Dendritic cell treated with granulocyte-macrophage colony-stimulating factor and Interleukin-4, amounts not matched to agents 40 ng/mL and 50 ng/mL, for 4 days (primary cell): ENCODE results near the gene GNAI2.
A peak's percentile ranks its signal among the peaks of the same experiment; 100 is the strongest.
"Not testable (repeated sequence)": the region's sequence is repeated elsewhere in the genome, so short reads cannot be mapped to it uniquely, and the experiment has no call there.

ENCODE experiments used
- H3K27ac Mint-ChIP-seq: one replicate; pipeline ENCODE4 v1.8.0; 2022; ENCODE audit warnings: mild to moderate bottlenecking, mixed read lengths
- H3K27me3 Mint-ChIP-seq: one replicate; pipeline ENCODE4 v1.8.0; 2022; ENCODE audit warnings: mild to moderate bottlenecking, mixed read lengths
- H3K36me3 Mint-ChIP-seq: one replicate; pipeline ENCODE4 v1.8.0; 2022; ENCODE audit warnings: low read depth, mixed read lengths
- H3K4me1 Mint-ChIP-seq: one replicate; pipeline ENCODE4 v1.8.0; 2022; ENCODE audit warnings: low read depth, mixed read lengths
- H3K4me3 Mint-ChIP-seq: one replicate; pipeline ENCODE4 v1.8.0; 2022; ENCODE audit warnings: mild to moderate bottlenecking, moderate library complexity, mixed read lengths
- H3K9me3 Mint-ChIP-seq: one replicate; pipeline ENCODE4 v1.8.0; 2022; ENCODE audit warnings: mixed read lengths
- intact Hi-C: fragments of 100-400 bp; cut with micrococcal nuclease; formaldehyde crosslinking; loops from one replicate; pipeline ENCODE4 v1.15.0; 2022

GNAI2 gene

GRCh38 chr3:50238549-50239026, 2.6 kb downstream of the GNAI2 start:
- H3K4me1 Mint-ChIP-seq: peaks cover 71% of the 10 kb centered on the region
- H3K36me3 Mint-ChIP-seq: peaks cover 68% of the 10 kb centered on the region
- intact Hi-C loops: loop anchor here (5.0 kb wide), 1 partner anchor 99 kb away; no protein-coding TSS in a partner anchor
- H3K27me3 Mint-ChIP-seq: no peaks in the 10 kb centered on the region
- no peaks in the 10 kb centered on the region for H3K9me3 Mint-ChIP-seq
- peak overlapping the region; percentile 97 for H3K27ac Mint-ChIP-seq
- H3K4me3 Mint-ChIP-seq: peak overlapping the region; percentile 99

DNA sequence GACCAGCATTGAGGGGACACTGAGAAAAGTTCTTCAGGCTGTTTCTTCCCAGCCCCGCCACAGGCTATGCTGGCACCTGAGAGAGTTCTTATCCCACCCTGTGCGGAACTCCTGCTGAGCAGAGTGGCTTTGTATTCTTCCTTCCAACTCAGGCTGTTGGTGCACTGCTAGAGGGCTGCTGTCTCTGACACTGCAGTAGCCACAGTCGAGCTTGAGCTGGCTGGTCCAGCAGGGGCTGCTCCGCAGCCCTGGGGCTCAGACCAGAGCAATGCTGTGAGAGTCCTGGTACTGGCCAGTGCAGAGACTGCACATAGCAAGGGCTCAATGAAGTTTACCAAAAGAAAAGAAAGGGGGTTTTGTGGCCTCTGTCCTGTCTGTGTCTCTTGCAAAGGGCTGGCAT, 3.6 kb downstream of the GNAI2 start:
- H3K4me1 Mint-ChIP-seq: peaks cover 72% of the 10 kb centered on the region
- no peaks in the 10 kb centered on the region for H3K9me3 Mint-ChIP-seq
- H3K27ac Mint-ChIP-seq: peak overlapping the region; percentile 97
- H3K36me3 Mint-ChIP-seq: peaks cover 78% of the 10 kb centered on the region
- no peaks in the 10 kb centered on the region for H3K27me3 Mint-ChIP-seq
- intact Hi-C loops: loop anchor here (5.0 kb wide), 1 partner anchor 98 kb away; no protein-coding TSS in a partner anchor
- H3K4me3 Mint-ChIP-seq: peak overlapping the region; percentile 99

DNA sequence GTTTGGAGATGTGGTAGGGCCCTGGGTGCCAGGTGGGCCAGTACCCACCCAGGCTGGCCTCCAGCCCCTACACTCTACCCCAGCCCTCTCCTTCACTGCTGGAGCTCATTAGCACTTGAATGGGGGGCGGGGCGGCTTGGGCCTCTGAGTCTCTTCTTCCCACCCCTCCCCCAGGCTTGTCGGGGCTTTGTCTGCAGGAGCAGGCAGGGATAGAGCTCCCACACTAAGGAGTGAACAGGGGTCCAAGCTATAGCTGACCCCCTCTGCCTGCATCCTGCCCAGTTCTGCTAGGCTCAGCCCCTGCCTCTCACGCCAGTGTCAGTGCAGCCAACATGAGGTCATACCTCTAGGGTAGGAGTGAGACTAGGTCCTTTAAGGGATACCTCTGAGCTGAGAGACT, 5.2 kb downstream of the GNAI2 start:
- Mint-ChIP-seq H3K4me3 (peak overlapping the region; percentile 69), H3K27ac (peak overlapping the region; percentile 97), H3K4me1 (peaks cover 76% of the 10 kb centered on the region), H3K27me3 (no peaks in the 10 kb centered on the region), H3K36me3 (peaks cover 92% of the 10 kb centered on the region), H3K9me3 (no peaks in the 10 kb centered on the region)
- intact Hi-C loops: no loop called here

GRCh38 chr3:50241713-50242380, 5.8 kb downstream of the GNAI2 start:
- intact Hi-C loops: no loop called here
- H3K36me3 Mint-ChIP-seq: peaks cover 92% of the 10 kb centered on the region
- H3K9me3 Mint-ChIP-seq: no peaks in the 10 kb centered on the region
- H3K27me3 Mint-ChIP-seq: no peaks in the 10 kb centered on the region
- peak overlapping the region; percentile 69 for H3K4me3 Mint-ChIP-seq
- peak overlapping the region; percentile 97 for H3K27ac Mint-ChIP-seq
- peaks cover 82% of the 10 kb centered on the region for H3K4me1 Mint-ChIP-seq

DNA sequence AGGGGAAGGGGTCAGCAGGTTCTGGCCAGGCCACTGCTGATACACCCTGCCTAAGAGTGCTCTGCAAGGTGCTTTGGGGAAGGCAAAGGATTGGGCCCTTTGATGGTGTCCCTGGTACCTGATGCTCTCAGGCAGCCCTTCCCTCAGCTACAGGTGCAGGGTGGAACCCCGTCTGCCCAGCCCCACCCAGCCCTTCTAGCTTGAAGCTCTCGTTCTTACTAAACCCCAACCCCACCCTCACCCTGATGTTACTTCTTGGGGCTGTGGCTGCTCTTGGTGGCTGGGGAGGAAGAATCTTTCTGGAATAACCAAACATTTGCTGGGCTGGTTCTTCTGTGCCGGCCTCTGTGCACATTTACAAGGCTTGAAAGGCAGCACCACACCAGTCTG, 6.4 kb downstream of the GNAI2 start:
- intact Hi-C loops: no loop called here
- Mint-ChIP-seq H3K4me3 (peak overlapping the region; percentile 80), H3K9me3 (no peaks in the 10 kb centered on the region), H3K27me3 (no peaks in the 10 kb centered on the region), H3K4me1 (peaks cover 88% of the 10 kb centered on the region), H3K27ac (peak overlapping the region; percentile 97), H3K36me3 (peaks cover 92% of the 10 kb centered on the region)

DNA sequence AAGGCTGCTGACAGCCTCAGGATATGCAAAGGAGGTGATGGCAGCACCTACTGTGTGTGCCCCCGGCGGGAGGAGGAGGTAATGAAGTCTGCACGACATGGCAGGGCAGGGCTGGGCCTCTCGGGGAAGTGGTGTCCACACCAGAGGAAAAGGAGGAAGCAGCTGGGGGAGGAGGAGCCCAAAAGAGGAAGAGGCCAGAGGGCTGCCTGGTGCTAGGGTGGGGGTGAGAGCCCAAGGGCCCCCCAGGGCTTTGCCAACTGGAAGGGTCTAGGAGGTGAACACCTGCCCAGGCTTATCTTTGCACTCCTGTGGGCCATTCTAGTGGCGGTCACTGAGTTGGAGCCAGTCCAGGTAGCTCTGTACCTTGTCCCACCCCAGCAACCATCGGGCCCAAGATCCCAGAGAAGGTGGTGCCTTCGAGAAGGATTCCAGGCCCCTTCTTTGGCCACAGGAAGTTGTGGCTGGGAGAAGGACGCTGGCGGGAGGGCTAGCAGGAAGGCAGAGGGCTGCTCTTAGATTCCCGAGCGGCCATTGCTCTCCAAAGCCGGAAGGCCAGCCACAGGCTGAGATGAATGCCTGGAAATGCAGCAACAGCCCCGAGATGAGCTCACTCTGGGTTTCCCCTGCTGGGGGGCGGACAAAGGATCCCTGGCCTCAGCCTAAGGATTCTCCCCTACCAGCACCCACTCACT, 7.0 kb downstream of the GNAI2 start:
- H3K27ac Mint-ChIP-seq: peak overlapping the region; percentile 97
- no peaks in the 10 kb centered on the region for H3K27me3 Mint-ChIP-seq
- H3K36me3 Mint-ChIP-seq: peaks cover 92% of the 10 kb centered on the region
- peaks cover 94% of the 10 kb centered on the region for H3K4me1 Mint-ChIP-seq
- intact Hi-C loops: no loop called here
- H3K9me3 Mint-ChIP-seq: no peaks in the 10 kb centered on the region
- peak overlapping the region; percentile 80 for H3K4me3 Mint-ChIP-seq

DNA sequence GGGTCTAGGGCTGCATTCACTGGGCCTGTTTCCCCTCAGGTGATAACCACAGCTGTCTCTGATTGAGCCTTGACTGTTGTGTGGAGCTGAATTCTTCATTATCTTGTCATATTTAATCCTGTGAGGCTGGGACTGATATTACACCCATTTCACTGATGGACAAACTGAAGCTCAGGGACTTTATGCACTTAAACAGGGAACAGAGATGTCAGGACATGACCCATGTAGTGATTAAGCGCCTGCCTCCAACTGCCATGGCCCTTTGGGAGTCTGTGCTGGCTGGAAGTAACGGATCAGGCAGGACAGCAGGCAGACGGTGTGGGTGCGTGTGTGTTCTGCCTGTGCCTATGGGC, 7.5 kb downstream of the GNAI2 start:
- no peaks in the 10 kb centered on the region for H3K9me3 Mint-ChIP-seq
- intact Hi-C loops: no loop called here
- peaks cover 97% of the 10 kb centered on the region for H3K4me1 Mint-ChIP-seq
- H3K36me3 Mint-ChIP-seq: peaks cover 92% of the 10 kb centered on the region
- H3K4me3 Mint-ChIP-seq: peak overlapping the region; percentile 80
- no peaks in the 10 kb centered on the region for H3K27me3 Mint-ChIP-seq
- peak overlapping the region; percentile 97 for H3K27ac Mint-ChIP-seq

DNA sequence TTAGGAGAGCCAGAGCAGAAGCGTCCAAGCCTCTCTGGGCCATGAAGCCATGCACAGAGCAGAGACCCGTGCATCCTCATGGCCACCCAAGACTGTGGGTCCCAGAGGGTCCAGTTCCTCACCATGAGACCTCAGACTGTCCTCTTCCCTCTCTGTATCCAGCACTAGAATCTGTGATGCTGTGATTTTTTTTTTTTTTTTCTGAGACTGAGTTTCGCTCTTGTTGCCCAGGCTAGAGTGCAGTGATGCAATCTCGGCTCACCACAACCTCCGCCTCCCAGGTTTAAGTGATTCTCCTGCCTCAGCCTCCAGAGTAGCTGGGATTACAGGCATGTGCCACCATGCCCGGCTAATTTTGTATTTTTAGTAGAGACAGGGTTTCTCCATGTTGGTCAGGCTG, 8.8 kb downstream of the GNAI2 start:
- Mint-ChIP-seq H3K4me1 (peaks cover 97% of the 10 kb centered on the region), H3K27ac (peak overlapping the region; percentile 97), H3K36me3 (peaks cover 92% of the 10 kb centered on the region), H3K4me3 (peak overlapping the region; percentile 80)
- intact Hi-C loops, H3K9me3 Mint-ChIP-seq, H3K27me3 Mint-ChIP-seq: not testable (repeated sequence)

DNA sequence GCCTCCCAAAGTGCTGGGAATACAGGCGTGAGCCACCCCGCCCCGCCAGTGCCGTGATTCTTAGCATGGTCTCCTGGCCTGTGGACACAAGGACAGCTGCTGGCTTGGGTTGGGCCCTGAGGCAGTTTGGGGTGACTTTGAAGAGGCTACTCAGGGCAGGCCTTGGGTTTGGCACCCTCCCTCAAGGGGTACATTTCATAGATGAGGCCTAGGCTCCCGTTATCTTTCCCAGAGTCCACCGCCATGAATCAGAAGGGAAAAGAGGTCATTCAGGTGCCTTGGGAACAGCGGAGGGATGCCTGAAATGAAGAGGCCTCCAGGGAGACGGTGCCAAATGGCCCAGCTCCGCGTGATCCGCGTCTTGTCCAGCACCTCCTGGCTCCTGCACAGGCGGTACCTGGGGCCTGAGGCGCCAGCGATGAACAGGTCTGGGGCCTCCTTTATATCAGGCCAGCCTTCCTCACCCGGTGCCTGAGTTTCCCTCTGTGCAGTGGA, 9.3 kb downstream of the GNAI2 start:
- intact Hi-C loops: no loop called here
- Mint-ChIP-seq H3K36me3 (peaks cover 92% of the 10 kb centered on the region), H3K4me1 (peaks cover 97% of the 10 kb centered on the region), H3K27ac (peak overlapping the region; percentile 97), H3K9me3 (no peaks in the 10 kb centered on the region), H3K27me3 (no peaks in the 10 kb centered on the region), H3K4me3 (peak overlapping the region; percentile 80)

DNA sequence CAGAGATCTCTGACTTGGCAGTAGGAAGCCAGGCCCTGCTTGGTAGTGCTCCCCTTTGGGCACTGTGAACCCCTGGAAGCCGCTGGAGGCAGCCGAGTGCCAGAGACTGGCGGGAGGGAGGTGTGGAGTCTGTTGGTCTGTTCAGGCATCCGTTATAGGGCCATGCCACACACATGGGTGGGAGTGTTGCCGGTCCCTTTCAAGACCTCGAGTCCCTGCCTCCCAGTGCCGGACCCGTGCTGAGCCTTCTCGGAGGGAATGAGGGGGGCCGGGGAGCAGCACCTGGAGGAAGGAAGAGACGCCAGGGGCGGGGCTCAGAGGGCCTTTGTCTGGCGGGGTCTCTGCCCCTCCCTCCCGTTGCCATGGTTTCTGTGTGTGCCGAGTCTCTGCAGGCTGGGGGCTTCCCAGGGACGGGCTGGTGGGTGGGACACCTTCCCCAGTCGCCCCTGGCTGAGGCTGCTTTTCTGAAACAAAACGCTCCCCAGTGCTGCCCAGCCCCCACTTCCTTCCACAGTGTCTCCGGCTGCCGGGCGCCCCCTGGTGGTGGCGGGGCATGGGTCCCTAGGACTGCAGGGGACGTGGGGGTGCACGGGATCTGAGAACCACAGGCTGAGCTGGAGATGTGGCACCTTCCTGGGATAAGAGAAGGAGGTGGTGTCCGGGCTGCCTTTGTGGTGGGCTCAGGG, 10.0 kb downstream of the GNAI2 start:
- no peaks in the 10 kb centered on the region for H3K27me3 Mint-ChIP-seq
- peak overlapping the region; percentile 80 for H3K4me3 Mint-ChIP-seq
- intact Hi-C loops: loop anchor here (1.0 kb wide), 2 partner anchors 8 to 19 kb away; no protein-coding TSS in a partner anchor
- peaks cover 97% of the 10 kb centered on the region for H3K4me1 Mint-ChIP-seq
- peak overlapping the region; percentile 97 for H3K27ac Mint-ChIP-seq
- peaks cover 92% of the 10 kb centered on the region for H3K36me3 Mint-ChIP-seq
- H3K9me3 Mint-ChIP-seq: no peaks in the 10 kb centered on the region

DNA sequence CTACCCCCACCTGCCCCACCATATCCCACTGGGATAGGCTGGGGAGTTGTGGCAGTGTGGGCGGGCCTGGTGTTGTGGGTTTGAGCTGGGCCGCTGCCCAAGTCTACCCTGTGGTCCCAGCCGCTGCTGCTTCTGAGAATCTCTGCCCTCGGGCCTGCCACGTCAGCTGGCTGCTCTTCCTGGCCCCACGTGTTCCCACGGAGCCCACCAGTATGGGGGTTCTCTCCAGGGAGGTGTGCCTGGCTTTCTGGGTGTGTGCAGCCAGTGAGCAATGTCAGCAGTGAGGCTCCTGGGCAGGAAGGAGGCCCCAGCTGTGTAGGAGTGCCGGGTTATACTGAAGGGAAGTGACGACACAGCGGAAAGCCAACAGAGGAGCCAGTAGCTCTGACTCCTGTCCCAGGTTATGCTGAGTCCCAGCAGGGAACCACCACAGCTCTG, 10.5 kb downstream of the GNAI2 start:
- H3K9me3 Mint-ChIP-seq: no peaks in the 10 kb centered on the region
- H3K36me3 Mint-ChIP-seq: peaks cover 92% of the 10 kb centered on the region
- H3K4me1 Mint-ChIP-seq: peaks cover 97% of the 10 kb centered on the region
- intact Hi-C loops: loop anchor here (1.0 kb wide), 2 partner anchors 8 to 19 kb away; no protein-coding TSS in a partner anchor
- H3K27me3 Mint-ChIP-seq: no peaks in the 10 kb centered on the region
- peak overlapping the region; percentile 97 for H3K27ac Mint-ChIP-seq
- peak overlapping the region; percentile 80 for H3K4me3 Mint-ChIP-seq

GRCh38 chr3:50248387-50248786, 12.4 kb downstream of the GNAI2 start:
- Mint-ChIP-seq H3K9me3 (no peaks in the 10 kb centered on the region), H3K4me3 (peak overlapping the region; percentile 52), H3K27me3 (no peaks in the 10 kb centered on the region), H3K36me3 (peaks cover 100% of the 10 kb centered on the region), H3K27ac (peak overlapping the region; percentile 97), H3K4me1 (peaks cover 92% of the 10 kb centered on the region)
- intact Hi-C loops: no loop called here

- no peak overlapping the region for H3K4me3 Mint-ChIP-seq
These were observed 13.5 kb downstream of the GNAI2 start for GRCh38 chr3:50249457-50249856.

DNA sequence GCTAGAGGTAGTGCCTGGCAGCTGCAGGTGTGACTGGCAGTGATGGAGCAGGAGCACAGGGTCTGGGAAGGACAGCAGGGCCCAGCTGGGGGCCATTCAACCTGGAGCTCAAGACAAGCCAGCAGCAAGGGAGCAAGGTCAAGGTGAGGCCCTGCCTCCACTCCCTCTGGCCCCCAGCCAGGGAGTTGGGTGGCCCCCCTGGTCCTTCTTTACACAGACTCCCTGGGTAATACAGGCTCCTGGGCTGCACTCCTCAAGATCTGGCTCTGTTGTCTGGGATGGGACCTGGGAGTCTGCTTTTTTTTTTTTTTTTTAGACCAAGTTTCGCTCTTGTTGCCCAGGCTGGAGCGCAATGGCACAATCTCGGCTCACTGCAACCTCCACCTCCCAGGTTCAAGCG, 14.5 kb downstream of the GNAI2 start:
- Mint-ChIP-seq H3K4me3 (no peak overlapping the region), H3K4me1 (peaks cover 92% of the 10 kb centered on the region), H3K9me3 (no peaks in the 10 kb centered on the region), H3K27ac (peak overlapping the region; percentile 68), H3K27me3 (no peaks in the 10 kb centered on the region), H3K36me3 (peaks cover 100% of the 10 kb centered on the region)
- intact Hi-C loops: no loop called here

More at GRCh38 chr3:50249457-50249856, 13.5 kb downstream of the GNAI2 start:
- H3K27me3 Mint-ChIP-seq: no peaks in the 10 kb centered on the region
- peaks cover 100% of the 10 kb centered on the region for H3K36me3 Mint-ChIP-seq
- intact Hi-C loops: no loop called here
- H3K9me3 Mint-ChIP-seq: no peaks in the 10 kb centered on the region
- H3K27ac Mint-ChIP-seq: peak overlapping the region; percentile 97
- H3K4me1 Mint-ChIP-seq: peaks cover 92% of the 10 kb centered on the region
